MM.1S (cell line): ENCODE measurements around the gene GUCY1B1.

Source experiments
- DNase-seq: peaks from one replicate; pipeline ENCODE4 v3.0.0-alpha.2; 2015
- H2AFZ ChIP-seq: fragments of 300-600 bp; sonication (generic); 2 replicates; pipeline ENCODE4 v1.6.0; 2016; ENCODE audit warnings: antibody characterized with exemption, low read length
- H3F3A ChIP-seq: fragments of 300-600 bp; sonication (generic); 2 replicates; pipeline ENCODE4 v1.6.1; 2016; ENCODE audit warnings: mild to moderate bottlenecking, antibody characterized with exemption, low read length, moderate library complexity, mixed read lengths; ENCODE audit not compliant: insufficient read depth
- H3K27ac ChIP-seq: fragments of 300-600 bp; sonication (generic); 2 replicates; pipeline ENCODE4 v1.5.1; 2016; ENCODE audit warnings: mild to moderate bottlenecking, low read length
- H3K27me3 ChIP-seq: fragments of 300-600 bp; sonication (generic); replicated peaks from 2 replicates; pipeline ENCODE4 v1.6.0; 2016; ENCODE audit warnings: low read length; ENCODE audit not compliant: insufficient read depth
- H3K36me3 ChIP-seq: fragments of 300-600 bp; sonication (generic); replicated peaks from 2 replicates; pipeline ENCODE4 v1.6.1; 2016; ENCODE audit warnings: mild to moderate bottlenecking, low read length, mixed read lengths; ENCODE audit not compliant: insufficient read depth
- H3K4me1 ChIP-seq: fragments of 300-600 bp; sonication (generic); 2 replicates; pipeline ENCODE4 v1.6.1; 2016; ENCODE audit warnings: low read length, mixed read lengths
- H3K4me2 ChIP-seq: fragments of 300-600 bp; sonication (generic); 2 replicates; pipeline ENCODE4 v1.6.0; 2016; ENCODE audit warnings: low read depth, low read length
- H3K4me3 ChIP-seq: fragments of 300-600 bp; sonication (generic); 2 replicates; pipeline ENCODE4 v1.5.1; 2016; ENCODE audit warnings: low read length, mixed read lengths
- H3K79me2 ChIP-seq: fragments of 300-600 bp; sonication (generic); 2 replicates; pipeline ENCODE4 v1.6.1; 2016; ENCODE audit warnings: mixed run types, low read length, mixed read lengths
- H3K9ac ChIP-seq: fragments of 300-600 bp; sonication (generic); 2 replicates; pipeline ENCODE4 v1.6.1; 2016; ENCODE audit warnings: low read length, mixed read lengths
- H3K9me2 ChIP-seq: fragments of 300-600 bp; sonication (generic); replicated peaks from 2 replicates; pipeline ENCODE4 v1.6.1; 2016; ENCODE audit warnings: mild to moderate bottlenecking, low read length, mixed read lengths; ENCODE audit not compliant: insufficient read depth
- H3K9me3 ChIP-seq: fragments of 300-600 bp; sonication (generic); replicated peaks from 2 replicates; pipeline ENCODE4 v1.6.1; 2016; ENCODE audit warnings: mild to moderate bottlenecking, low read length, mixed read lengths; ENCODE audit not compliant: insufficient read depth
- H4K20me1 ChIP-seq: fragments of 300-600 bp; sonication (generic); 2 replicates; pipeline ENCODE4 v1.6.1; 2016; ENCODE audit warnings: mild to moderate bottlenecking, low read length, moderate library complexity, mixed read lengths; ENCODE audit not compliant: insufficient read depth
- EZH2 ChIP-seq: fragments of 300-600 bp; sonication (generic); optimal IDR thresholded peaks from 2 replicates; pipeline ENCODE3; 2017; ENCODE audit warnings: low read depth, mild to moderate bottlenecking, antibody characterized with exemption, low read length, mixed read lengths
- EZH2phosphoT487 ChIP-seq: fragments of 300-600 bp; sonication (generic); IDR thresholded peaks from 2 replicates; pipeline ENCODE4 v1.6.1; 2018; ENCODE audit warnings: antibody characterized with exemption, low read length
- TF ChIP-seq, protein P1 (sequence below): fragments of 300-600 bp; sonication (generic); IDR thresholded peaks from 2 replicates; pipeline ENCODE4 v1.5.1; 2016; ENCODE audit warnings: antibody characterized with exemption, low read length, mixed read lengths

The GUCY1B1 gene

DNA sequence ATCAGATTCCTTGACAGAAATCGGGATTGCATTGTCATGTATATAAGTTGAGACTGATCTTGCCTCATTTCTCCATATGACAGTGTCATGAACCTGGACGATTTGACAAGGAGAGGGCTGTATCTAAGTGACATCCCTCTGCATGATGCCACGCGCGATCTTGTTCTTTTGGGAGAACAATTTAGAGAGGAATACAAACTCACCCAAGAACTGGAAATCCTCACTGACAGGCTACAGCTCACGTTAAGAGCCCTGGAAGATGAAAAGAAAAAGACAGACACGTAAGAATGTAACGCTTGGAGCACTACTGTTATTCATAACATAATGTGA lies 40.9 kb downstream of the GUCY1B1 start:
- DNase-seq: no peak
- H3K9ac ChIP-seq: no peak overlapping the region
- H2AFZ ChIP-seq: no peak overlapping the region
- no peaks in the 10 kb centered on the region for H3F3A ChIP-seq
- no peaks in the 10 kb centered on the region for H3K9me2 ChIP-seq
- no peaks in the 10 kb centered on the region for H3K27me3 ChIP-seq
- no peak overlapping the region for H3K4me3 ChIP-seq
- no peaks in the 10 kb centered on the region for H3K79me2 ChIP-seq
- H3K27ac ChIP-seq: no peak overlapping the region
- no peaks in the 10 kb centered on the region for H4K20me1 ChIP-seq
- no peak overlapping the region for H3K4me2 ChIP-seq
- TF ChIP-seq, protein P1, sequence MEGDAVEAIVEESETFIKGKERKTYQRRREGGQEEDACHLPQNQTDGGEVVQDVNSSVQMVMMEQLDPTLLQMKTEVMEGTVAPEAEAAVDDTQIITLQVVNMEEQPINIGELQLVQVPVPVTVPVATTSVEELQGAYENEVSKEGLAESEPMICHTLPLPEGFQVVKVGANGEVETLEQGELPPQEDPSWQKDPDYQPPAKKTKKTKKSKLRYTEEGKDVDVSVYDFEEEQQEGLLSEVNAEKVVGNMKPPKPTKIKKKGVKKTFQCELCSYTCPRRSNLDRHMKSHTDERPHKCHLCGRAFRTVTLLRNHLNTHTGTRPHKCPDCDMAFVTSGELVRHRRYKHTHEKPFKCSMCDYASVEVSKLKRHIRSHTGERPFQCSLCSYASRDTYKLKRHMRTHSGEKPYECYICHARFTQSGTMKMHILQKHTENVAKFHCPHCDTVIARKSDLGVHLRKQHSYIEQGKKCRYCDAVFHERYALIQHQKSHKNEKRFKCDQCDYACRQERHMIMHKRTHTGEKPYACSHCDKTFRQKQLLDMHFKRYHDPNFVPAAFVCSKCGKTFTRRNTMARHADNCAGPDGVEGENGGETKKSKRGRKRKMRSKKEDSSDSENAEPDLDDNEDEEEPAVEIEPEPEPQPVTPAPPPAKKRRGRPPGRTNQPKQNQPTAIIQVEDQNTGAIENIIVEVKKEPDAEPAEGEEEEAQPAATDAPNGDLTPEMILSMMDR: no peak
- TF ChIP-seq EZH2: no peak
- no peak for TF ChIP-seq EZH2phosphoT487
- no peaks in the 10 kb centered on the region for H3K36me3 ChIP-seq
- no peaks in the 10 kb centered on the region for H3K4me1 ChIP-seq
- H3K9me3 ChIP-seq: no peaks in the 10 kb centered on the region

DNA sequence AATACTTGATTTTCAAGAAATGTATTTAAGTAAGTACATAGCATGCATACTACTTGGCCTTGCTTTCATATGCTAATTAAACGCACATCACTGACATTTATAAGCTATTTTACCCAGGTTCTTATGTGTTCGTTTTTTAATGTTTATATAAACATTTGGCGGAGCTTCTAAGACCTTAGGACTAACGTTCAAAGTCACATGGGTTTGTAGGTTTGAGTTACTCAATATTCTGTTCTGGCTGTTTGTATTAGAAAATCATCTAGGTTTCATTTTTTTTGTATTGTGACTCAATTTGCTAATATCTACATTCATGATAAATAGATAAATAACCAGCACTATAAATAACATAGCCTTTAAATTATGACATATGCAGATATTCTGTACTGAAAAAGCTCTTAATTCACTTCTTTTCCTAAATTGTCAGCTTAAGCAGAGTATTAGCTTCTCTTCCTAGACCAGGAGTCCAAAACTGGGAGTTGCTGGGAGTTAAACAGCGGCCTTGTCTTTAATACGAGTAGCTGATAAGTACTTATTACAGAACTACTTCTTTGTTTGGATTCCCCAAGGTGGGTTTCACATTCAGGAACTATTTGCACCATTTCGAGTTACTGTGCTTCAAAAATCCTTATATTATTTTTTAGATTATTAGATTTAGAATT lies 42.0 kb downstream of the GUCY1B1 start:
- Histone ChIP-seq H3K27me3 (no peaks in the 10 kb centered on the region), H3K9me2 (no peaks in the 10 kb centered on the region), H3K79me2 (no peaks in the 10 kb centered on the region), H3F3A (no peaks in the 10 kb centered on the region), H3K36me3 (no peaks in the 10 kb centered on the region), H3K27ac (no peak overlapping the region), H3K9me3 (no peaks in the 10 kb centered on the region), H2AFZ (no peak overlapping the region), H3K4me2 (no peak overlapping the region), H3K4me3 (no peak overlapping the region), H4K20me1 (no peaks in the 10 kb centered on the region), H3K9ac (no peak overlapping the region), H3K4me1 (no peaks in the 10 kb centered on the region)
- TF ChIP-seq EZH2phosphoT487 (no peak), EZH2 (no peak)
- TF ChIP-seq, protein P1: no peak
- no peak for DNase-seq

DNA sequence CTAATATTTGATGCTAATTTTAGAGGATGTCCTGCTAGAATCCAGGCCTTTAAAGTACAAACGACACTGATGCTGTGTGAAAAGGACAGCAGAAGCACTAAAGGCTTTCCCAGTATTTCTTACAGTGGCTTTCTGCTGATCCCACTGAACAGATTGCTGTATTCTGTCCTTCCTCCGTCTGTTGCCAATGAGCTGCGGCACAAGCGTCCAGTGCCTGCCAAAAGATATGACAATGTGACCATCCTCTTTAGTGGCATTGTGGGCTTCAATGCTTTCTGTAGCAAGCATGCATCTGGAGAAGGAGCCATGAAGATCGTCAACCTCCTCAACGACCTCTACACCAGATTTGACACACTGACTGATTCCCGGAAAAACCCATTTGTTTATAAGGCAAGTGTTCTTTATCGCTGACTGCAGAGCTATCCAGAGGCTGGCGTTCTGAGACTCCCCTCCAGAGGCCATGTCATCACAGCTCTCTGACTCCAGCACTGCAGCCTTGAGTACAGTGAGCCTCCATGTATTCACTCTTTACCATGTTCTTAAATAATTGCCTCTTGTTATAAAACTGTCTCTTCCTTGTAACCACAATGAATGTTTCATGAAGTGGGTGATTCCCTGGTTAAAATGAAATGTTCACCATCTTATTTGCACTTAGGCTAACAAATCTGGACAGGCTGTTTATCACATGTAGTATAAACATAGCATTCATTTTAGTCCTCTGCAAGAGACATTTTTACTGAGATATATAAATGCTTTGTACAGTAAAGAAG lies 43.6 kb downstream of the GUCY1B1 start:
- no peak overlapping the region for H3K9ac ChIP-seq
- H4K20me1 ChIP-seq: no peaks in the 10 kb centered on the region
- no peaks in the 10 kb centered on the region for H3K27me3 ChIP-seq
- H3K9me3 ChIP-seq: no peaks in the 10 kb centered on the region
- no peaks in the 10 kb centered on the region for H3K4me1 ChIP-seq
- TF ChIP-seq EZH2phosphoT487 (no peak), EZH2 (no peak)
- TF ChIP-seq, protein P1: no peak
- H3K27ac ChIP-seq: no peak overlapping the region
- no peak overlapping the region for H3K4me2 ChIP-seq
- H2AFZ ChIP-seq: no peak overlapping the region
- H3F3A ChIP-seq: no peaks in the 10 kb centered on the region
- H3K4me3 ChIP-seq: no peak overlapping the region
- no peak for DNase-seq
- H3K9me2 ChIP-seq: no peaks in the 10 kb centered on the region
- no peaks in the 10 kb centered on the region for H3K79me2 ChIP-seq
- no peaks in the 10 kb centered on the region for H3K36me3 ChIP-seq
